Measurements from ENCODE around the gene PRRT1.
"Not testable (repeated sequence)": the region's sequence is repeated elsewhere in the genome, so short reads cannot be mapped to it uniquely, and the experiment has no call there.

Gene PRRT1

GRCh38 chr6:32149092-32149755, 2.5 kb downstream of the PRRT1 start:
- DNase-seq: no peak

- DNase-seq: no peak
These were observed 3.2 kb downstream of the PRRT1 start for GRCh38 chr6:32148289-32149091.

DNA sequence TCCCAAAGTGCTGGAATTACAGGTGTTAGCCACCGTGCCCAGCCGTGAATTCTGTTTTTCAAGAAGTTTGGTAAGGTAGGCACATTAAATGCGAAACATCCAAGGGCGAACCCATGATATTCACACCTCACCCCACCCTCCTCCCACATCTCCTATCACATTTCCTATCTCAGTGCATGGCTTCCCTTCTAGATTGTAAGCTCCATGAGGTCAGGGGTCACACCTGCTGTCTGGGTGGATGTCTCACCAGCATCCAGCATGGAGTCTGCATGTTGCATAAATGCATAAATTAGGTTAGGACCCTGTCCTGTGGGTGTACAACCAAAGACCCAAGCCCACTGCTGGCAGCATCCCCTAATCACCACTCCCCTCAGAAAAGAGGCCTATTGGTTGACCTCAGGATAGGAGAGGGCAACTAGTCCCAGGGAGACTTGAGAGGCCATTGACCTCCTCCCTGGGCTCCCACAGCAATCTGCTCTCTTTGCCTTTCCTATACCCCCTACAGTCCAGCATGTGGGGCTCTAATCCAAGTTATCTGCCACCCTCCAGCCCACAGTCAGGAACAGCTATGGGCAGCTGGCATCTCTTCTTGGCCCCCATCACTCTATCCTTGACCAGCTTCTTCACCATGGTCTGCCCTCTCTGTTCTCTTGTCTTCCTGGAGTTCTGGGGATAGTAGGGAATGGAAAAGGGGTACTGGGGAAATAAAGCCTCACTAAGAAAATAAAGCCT, 4.2 kb downstream of the PRRT1 start:
- no peak for DNase-seq

DNA sequence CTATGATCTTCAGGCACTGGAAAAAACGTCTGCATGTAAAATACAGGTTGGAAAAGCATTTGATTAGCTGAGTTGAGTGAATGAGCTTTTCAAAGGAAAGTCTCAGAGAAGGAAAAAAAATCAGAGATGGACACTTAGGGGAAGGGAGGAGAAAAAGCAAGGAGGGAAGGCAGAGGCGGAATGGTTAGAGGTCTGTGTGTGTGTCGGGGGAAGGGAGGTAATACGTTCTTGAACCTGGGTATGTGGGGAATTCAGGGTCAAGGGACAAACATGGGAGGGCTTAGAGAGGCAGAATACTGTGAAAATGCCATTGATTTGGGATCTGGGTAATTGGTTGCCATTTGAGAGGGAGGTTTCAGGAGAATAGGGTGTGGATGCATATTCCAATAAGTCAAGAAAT, 5.1 kb downstream of the PRRT1 start:
- no peak for DNase-seq

- no peak for DNase-seq
These were observed 5.5 kb downstream of the PRRT1 start for GRCh38 chr6:32146287-32146686.

GRCh38 chr6:32144238-32144637, 7.5 kb downstream of the PRRT1 start:
- not testable (repeated sequence) for DNase-seq

DNA sequence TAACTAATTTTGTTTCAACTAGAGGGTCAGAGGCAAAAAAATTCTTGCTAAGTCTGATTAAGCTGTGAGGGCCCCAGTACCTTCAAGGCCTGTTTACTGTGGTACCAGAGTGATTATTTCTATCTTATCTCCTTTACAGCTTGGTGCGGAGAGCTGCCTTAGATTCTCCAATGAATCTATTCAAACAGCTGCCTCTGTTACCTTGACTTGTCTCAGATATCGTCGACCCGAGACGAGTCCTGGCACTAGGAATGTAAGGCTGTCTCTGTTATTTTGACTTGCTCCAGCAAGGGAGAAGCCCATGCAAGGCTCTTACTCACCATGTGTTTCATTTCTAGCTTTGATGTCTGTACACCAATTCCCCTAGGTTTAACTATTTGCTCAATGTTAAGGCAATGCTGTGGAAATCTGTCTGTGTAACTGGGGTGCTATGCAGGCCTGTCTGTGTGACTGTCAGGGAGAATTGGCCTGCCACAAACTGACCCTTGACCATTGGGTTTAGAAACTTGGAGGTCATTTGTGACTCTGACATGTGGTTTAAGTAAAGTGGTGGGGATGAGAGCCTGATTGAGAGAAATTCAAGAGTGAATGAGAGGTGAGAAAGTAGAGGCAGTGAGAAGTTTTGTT, 11.2 kb downstream of the PRRT1 start:
- DNase-seq: no peak

DNA sequence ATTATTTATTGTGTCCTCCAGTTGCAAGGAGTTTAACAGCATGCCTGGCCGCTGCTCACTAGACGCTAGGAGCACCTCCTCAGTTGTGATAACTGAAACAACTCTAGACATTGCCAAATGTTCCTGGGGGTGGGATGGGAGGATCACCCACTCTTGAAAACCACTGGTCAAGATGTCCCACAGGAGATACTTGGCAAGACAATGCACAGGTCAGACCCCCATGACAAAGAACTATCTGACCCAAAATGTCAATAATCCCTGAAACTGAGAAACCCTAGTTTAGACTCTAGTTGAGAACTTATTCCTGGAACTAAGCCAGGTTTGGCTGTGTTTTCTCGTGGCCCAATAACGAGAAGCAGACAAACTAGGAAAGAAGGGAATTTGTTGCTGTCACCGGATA, 12.1 kb downstream of the PRRT1 start:
- no peak for DNase-seq

DNA sequence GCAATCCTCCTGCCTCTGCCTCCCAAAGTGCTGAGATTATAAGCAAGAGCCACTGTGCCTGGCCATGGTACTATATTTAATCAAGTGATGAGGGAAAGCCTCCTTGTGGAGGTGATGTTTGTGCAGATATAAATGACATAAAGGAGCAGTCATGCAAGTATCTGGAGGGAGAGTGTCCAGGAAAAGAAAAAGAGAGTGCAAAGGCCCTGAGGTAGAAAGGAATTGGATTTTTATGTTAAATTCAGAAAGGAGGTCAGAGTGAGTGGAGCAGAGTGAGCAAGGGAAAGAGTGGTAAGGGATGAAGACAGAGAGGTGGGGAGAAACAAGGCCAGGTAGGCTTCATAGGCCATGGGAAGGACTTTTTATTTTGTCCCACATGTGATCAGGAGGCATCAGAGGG, 14.3 kb downstream of the PRRT1 start:
- no peak for DNase-seq

DNA sequence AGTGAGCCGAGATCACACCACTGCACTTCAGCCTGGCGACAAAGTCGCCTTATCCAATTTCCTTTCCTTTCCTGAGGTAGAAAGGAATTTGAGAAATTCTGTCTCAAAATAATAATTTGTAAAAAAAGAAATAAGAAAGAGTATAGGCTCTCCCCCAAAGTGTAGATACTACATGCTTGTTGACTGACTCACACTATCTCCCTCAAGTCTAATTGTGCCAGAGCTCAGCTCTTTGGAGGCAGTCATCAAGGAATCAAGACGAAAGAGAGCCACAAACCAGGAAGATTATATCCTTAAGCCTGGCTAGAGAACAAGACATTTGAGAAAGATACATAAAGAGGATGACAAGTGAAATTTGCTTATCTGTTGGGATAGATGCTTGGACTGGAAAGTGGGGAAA, 18.0 kb downstream of the PRRT1 start:
- DNase-seq: no peak

GRCh38 chr6:32132110-32132509, 19.6 kb downstream of the PRRT1 start:
- peak; percentile 27 for DNase-seq

- DNase-seq: no peak
These were observed 20.2 kb downstream of the PRRT1 start for GRCh38 chr6:32131439-32131948.

DNA sequence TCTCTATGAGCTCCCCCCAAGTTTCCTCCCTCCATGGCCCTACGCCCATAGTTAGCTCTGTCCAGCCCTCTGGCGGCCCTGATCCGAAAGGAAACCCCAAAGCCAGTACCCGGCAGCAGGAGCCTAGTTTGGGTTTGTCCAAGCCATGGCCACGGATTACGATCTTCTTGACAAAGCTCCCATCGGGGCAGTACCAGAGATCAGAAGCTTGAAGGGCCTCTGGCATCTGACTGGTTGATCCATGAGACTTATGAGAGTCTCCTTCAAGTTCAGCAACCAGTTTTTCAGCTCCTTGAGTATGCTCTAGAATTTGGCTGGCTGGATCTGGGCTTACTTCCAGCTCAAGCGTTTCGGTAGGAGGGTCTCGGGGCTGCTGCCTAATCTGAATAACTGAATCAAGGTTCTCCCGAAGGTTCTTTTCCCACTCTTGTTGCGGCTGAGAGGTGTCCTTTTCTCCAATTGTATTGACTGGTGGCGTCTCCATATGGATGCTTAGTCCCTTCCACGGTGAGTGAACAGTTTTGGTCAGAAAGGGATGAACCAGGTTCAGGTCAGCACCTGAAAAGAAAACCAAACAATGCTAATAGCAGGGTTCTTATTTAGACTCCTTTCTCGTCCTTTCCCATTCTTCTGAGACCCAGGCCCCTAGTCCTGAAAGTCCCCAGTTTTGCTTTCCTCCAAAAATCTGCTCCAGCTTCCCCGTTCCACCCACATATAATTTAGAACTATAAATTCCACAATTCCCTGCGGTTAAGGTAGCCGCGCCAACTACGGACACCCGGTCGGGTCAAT, 22.2 kb downstream of the PRRT1 start:
- peak; percentile 41 for DNase-seq

DNA sequence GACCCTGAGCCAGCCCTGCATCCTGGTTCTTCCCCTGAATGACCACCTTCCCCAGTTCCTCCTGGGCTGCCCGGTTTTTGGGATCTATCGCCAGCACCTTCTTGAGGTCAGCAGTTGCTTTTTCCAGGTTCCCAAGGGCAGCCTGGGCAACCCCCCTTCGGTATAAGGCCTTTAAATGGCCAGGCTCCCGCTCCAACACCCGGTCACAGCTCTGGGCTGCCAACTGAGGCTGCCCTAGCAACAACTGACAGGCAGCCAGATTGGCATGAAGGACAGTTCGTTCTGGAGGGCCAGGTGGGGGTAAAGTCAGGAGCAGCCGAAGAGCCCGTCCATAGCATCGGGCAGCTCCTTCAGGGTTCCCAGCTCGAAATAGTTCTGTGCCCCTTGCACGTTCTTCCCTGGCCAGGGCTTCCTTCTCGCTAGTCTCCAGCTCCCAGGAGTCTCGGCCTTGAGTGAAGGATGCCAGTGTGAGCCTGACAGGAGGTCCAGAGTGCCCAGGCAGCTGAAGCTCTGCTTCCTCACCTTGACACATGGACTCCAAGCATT, 22.9 kb downstream of the PRRT1 start:
- DNase-seq: no peak

GRCh38 chr6:32127717-32128592, 23.8 kb downstream of the PRRT1 start, which contains the start of gene ATF6B:
Gene ATF6B (minus strand): TSS chr6:32128246. CDS start chr6:32128207, 39 bp downstream.
- peak; percentile 99 for DNase-seq

DNA sequence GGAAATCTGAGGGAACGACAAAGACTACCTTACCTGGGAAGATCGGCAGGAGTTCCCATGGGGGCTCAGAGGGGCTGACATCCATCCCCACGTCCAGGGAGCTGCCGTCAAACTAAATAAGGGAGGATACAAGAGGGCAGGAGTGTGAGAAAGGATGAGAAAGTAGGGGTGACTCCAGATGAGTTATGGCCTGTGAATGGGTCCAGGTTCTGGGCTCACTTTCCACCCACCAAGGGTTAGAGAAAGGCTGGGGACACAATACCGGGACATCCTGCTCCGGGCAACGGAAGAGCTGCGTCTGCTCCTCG, 24.4 kb downstream of the PRRT1 start:
- no peak for DNase-seq

DNA sequence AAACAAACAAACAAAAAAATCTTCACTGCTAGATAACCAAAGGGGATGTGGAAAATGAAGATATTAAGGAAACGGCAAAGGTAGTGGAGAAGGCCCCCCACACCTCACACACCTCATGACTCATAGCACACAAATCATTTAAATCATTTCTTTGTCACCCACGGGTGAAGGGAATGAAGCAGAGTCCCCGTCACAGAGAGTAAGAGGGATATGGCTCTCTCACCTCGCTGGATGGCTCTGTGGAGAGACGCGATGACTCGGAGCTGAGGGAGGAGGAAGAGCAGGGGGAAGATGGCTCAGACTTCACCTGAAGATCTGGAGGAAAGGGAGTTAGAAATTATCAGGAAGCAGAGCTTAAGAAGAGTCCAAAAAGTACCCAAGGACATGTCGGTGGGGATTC, 24.9 kb downstream of the PRRT1 start:
- no peak for DNase-seq

- no peak for DNase-seq
These were observed 28.1 kb downstream of the PRRT1 start for GRCh38 chr6:32123681-32124080.

DNA sequence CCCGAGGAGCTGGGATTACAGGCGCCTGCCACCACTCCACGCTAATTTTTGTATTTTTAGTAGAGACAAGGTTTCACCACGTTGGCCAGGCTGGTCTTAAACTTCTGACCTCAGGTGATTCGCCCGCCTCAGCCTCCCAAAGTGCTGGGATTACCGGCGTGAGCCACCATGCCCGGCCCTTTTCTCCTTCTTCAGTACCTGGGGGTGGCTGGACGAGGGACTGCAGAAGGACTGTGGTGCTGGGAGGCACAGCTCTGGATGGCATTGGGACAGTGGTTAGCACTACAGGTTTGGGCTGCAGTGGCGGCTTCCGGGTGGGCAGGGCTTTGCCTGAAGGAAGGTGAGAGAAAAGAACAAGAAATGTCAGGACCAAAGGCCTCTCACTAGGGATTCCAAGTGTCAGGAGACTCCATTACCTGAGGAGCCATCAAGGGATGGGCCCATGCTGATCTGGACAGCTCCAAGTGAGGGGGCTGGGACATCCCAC, 31.1 kb downstream of the PRRT1 start:
- DNase-seq: no peak

DNA sequence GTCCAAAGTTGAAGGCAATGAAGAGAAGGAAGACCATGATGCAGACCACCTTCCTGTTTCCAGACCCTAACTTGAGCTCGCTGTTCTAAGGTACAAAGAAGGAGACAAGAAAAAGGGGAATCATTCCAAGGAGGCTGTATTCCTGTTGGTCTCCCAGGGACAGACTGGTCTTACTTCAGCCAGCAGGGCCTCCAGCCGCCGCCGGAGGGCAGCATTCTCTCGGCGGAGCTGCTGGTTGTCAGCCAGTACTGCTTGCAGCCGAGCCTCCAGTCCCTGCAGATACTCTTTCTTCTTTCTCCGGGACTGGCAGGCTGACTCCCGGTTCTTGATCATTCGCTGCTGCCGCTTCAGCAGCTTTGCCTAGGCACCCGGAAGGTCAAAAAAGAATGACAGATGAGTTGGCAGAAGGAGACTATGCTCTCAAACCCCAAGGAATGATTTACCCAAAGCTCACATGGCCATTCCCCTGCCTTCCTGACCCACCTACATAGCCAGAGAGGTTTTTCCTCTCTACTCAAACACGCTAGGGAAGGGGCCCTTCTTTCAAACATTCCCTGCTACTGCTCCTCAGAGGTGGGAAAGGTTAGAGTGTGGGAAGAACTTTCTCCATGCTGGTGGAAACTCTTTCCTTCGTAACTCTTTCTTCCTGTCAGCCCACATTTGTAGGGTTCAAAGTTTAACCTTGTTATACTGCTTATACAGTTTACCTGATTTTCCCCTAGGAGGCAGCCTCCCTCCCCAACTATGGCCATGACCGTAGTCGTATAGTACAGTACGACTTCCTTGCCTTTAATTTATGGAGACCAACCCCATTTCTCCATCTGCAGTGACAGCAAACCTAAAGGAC, 32.7 kb downstream of the PRRT1 start:
- DNase-seq: peak; percentile 92
